A673 (cell line): ENCODE data around the gene THRB.

Experiments
- EZH2 ChIP-seq: fragments of 200-600 bp; sonication (generic); IDR thresholded peaks from 2 replicates; pipeline ENCODE4 v1.6.1; 2017; ENCODE audit warnings: borderline replicate concordance, low read depth, mild to moderate bottlenecking, mixed read lengths, antibody characterized with exemption, low read length; ENCODE audit not compliant: poor library complexity, severe bottlenecking
- TF ChIP-seq, protein P1 (sequence below): fragments of 300-800, 200-600 bp; sonication (generic); conservative IDR thresholded peaks from 2 replicates; pipeline ENCODE4 v1.5.1; 2017; ENCODE audit warnings: low read depth, mild to moderate bottlenecking, antibody characterized with exemption, low read length, moderate library complexity, mixed read lengths

DNA sequence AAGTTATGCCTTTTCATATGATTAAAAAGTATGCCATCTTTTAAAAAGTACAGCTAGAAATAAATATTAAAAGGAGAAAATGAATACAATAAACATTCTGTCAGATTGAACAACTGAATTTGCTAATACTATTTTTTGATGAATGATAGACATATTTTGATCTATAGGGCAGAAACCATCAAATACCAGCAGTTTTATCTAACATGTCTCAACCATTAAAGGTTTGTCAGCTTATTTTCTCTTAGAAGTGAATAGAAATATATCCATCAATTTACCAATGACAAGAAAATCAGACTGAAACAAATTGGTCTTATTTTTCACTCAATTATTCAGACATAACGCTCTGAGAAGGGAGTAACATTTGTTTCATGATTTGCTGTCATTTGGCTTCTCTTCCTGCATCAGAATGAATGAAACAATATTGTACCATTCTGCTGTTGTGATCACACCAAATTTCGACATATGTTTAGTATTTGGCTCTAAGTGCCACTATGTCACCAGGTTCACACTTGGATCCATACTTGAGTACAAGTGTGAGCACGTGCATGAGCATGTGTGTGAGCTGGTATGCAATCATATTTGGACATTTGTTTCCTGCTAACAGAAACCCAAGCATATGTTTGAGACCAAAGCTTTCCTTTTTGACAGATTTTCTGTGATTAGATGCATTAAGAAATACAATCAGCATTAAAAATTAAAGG, 86.5 kb downstream of the THRB start:
- TF ChIP-seq, protein P1, sequence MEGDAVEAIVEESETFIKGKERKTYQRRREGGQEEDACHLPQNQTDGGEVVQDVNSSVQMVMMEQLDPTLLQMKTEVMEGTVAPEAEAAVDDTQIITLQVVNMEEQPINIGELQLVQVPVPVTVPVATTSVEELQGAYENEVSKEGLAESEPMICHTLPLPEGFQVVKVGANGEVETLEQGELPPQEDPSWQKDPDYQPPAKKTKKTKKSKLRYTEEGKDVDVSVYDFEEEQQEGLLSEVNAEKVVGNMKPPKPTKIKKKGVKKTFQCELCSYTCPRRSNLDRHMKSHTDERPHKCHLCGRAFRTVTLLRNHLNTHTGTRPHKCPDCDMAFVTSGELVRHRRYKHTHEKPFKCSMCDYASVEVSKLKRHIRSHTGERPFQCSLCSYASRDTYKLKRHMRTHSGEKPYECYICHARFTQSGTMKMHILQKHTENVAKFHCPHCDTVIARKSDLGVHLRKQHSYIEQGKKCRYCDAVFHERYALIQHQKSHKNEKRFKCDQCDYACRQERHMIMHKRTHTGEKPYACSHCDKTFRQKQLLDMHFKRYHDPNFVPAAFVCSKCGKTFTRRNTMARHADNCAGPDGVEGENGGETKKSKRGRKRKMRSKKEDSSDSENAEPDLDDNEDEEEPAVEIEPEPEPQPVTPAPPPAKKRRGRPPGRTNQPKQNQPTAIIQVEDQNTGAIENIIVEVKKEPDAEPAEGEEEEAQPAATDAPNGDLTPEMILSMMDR: no peak
- TF ChIP-seq EZH2: no peak
